GM21717 (cell line): ENCODE results near the gene HOXD10.

ENCODE experiments used
- ATAC-seq: cut with Tn5 transposase; IDR thresholded peaks from one replicate; pipeline ENCODE4 v1.9.1; 2021; ENCODE audit warnings: mild to moderate bottlenecking, moderate library complexity; ENCODE audit not compliant: unreplicated experiment

Gene HOXD10

DNA sequence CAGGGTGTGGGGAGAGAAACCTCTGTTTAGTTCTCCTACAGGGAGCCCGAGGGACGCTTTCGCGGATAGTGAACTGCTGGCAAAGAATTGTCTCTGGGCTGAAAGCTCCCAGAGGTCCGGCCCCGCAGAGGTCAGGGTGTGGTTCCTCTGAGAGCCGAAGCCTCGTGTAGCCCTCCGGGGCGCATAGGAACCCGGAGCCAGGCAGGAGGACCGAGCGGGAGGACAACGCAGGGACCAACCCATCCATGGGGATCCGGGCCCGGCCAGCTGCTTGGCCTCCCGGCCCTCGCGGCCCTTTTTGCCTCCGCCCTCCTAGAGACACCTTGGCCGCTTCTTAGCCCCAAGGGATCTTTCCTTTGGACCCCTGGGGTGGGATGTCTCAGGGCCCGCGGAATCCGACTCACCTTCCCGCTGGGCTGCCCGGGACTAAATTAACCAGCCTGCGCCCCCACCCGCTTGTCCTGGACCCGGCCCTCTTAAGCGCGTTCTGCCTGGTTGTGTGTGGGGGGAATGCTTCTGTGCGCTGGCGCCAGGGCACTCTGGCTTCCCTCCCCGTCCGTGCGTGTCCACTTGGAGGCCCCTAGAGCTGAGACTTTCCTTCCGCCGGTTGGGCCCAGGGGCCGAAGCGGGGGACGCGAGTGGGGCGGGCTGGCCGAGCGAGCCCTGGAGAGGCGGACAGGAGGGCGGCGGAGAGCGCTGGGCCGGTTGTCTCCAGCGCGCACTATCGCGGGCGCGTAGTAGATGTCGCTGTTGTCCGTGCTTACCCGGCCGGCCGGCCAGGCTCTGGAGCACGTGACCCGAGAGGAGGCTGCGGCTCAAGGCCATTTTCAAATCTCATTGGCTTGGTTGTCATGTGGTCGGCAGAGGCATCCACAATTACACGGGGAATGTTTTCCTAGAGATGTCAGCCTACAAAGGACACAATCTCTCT, at the start of gene HOXD10:
HOXD10 (plus strand) TSS at position 896 of the 931 bp plus-strand sequence. CDS start 56 bp downstream, outside the sequence.
- no peak for ATAC-seq

DNA sequence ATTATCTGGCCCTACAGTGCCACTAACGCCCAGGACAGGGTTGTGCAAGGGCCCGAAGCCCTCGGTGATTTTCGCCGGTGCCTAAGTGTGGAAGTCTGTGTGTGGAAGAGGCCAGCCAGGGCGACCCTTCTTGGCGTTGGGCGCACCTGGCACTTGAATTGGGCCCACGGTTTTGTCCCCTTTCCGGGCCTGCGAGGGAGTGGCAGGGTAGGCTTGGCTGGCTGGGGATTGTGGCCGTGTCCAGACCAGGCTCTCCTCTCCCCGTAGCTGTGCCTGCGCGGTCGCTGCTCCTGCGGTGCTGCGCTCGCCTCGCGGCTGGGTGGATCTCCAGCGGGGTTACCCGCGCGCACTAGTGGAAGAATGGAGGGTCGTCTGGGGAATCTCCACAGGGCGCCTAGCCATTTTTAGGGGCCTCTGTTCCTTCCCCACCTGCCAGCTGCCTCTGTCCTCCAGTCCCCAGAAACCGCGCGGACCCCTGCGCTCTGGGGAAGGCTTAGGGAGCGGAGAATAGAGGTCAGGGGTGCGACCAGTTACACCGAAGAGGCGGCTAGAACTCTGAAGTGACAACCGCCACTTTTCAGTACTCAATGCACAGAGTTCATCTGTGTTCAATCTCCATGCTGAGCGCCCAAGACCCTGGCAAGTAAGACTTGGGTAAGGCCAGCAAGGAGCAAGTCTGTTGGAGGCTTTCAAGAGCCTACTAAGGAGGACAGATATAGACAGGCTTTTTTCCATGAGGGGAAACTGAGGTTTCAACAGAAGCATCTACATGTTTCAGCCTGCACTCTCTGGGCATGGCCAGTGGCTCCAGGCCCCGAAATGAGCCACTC, 48.8 kb upstream of the HOXD10 start:
- ATAC-seq: no peak

DNA sequence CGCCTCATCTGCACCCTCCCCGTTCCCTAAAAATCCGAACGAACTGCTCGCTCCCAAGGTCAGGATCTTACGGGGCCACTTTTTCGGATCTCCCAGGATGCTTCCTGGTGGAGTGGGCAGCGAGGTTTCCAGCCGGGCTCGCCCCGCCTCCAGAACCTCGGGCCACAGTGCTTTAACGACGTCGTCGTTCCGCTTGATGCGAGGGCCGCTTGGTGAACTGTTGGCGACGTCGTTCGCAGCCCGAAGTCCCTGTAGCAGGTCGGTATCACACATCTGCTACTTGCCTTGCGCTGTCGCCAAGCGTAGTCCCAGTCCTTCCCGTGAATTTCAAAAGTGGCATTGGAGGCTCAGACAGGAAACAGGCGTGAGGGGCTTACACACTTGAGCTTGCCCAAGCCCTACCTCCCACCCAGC, 48.2 kb upstream of the HOXD10 start:
- no peak for ATAC-seq

DNA sequence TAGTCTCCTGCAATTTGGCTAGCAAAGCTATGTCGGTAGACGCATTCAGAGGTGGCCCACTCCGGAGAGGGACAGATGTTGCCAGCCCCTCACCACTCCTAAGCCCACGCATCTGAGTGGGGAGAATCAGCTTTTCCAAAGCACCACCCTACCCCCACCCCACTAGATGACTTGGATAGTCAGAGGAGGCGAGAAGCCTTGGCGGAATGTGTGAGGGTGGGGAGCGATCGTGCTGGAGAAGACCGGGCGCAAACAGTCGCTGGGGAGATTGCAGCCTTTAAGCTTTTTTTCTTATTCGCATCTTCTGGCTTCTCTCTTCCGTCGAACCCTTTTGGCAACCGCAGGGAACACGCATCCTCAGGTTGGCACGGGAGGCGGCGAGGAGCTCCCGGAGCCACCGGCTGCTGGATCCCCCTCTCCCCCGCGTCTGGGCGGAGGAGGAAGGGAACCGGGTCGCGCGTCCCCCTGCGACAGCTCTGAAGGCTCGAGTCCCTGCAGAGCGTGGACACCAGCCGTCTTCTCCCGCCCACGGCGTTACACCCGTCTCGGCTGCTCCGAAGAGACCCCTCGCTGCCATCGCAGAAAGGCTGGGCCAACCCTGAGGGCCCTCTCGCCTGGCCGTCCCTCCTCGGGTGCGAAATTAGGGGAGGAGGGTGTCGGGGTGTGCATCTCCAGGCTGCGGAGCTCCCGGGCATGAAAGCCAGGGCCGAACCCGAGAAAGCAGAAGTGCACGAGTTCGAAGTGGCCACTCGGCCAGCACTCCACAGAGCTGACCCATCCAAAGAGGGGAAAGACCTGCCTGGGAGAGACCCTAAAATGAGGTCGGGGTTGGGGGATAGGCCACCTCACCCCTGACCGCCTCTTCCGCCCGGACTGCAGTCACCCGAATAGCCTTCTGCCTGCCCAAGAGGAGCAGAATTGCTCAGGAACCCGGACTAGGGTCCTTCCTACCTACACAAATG, 45.0 kb upstream of the HOXD10 start:
- ATAC-seq: no peak

DNA sequence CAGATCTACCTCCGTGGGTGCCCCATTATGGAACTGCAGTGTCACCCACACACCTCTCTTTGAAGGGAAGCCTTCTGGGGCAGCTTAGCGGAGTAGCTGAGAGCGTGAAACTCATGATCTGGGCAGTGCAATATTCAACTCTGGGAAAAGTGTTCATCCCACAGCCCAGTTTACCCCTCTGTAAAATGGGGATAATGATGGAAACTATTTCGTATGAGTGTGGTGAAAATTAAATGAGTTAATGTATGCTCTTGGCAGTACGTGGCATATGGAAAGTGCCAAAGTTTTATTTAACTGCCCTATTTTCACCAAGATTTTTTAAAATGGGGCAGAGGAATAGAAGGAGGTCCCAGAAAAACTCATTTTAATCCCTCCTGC, 44.3 kb upstream of the HOXD10 start:
- no peak for ATAC-seq

DNA sequence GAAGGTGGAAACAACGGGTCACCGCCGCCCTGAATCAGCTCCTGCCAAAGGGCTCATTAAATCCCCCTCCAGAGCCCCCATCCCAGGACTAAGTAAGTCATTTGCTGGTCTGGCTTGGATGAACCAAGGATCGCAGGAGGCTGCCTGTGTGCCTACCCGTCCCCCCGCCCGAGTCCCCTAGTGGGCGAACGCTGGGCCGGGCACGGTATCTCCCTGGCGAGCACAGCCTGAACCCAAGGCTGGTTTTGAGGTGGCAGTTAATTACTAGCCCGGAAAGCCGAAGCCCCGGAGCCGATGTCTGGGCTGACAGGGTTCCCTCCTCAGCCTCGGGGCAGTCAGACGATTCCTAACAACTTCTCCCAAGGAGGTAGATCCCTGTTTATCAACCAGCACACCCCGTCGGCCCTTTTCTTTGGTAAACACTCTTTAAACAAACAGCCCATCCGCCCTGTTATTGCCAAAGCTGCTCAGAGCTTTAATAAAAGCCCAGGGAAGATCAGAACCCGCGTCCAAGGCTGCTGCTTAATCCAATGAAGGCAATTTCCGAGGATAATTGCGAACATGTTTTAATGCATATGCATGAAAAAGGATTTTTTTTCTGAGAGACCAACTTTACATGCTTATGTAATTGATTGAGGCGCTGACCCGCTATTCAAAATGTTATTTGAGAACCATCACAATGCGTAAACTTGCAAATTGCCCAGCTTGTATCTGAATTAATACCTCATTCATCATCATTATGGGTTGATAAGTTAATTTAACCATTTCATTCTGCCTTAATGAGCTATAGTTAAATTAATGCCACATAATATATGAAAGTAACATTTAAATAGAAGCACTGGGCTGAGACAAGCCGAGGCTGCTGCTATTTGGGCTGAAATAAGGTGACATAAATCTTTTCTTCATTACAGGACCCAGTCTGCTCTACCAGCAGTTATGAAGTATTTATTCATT, 43.4 kb upstream of the HOXD10 start:
- ATAC-seq: no peak

DNA sequence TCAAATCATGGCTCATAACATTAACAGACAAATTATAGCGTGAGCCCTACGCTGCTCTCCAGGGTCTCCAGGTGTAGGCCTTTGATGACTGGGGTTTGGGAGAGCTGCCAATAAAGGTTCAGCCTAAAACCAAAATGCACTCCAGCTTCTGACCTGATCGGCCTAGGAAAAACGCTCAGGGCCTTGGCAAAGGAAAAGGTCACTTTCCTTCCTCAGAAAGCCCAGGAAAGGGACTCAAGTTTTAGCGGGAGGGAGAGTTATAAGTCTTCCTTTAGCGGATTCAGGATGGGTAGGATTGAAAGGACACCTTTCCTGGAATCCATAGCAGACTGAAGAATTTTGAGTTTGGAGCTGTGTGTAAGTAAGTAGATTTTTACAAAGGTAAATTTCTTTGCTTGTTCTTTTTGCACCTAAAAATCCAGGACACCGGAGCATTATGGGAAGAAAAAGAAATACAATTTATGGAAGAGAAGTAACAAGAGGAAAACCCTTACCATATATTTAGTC, 41.6 kb upstream of the HOXD10 start:
- ATAC-seq: no peak

DNA sequence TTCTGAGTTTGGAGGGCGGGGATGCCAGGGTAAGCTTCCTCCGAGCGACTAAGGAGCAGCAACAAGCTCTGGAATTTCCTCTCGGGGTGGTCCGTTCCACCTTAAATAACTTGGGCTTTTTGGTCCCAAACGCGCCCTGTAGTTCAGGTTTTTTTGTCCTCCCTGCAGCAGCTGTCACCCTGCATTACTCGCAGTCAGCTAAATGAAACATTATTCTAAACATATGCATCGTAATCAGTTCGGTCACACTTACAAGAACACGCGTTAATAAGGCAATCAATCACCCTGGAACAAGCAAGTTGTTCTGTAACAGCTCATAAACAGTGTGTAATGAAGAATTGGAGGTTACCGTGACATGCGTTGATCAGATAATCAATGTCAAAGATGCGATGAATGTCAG, 41.1 kb upstream of the HOXD10 start:
- ATAC-seq: no peak

DNA sequence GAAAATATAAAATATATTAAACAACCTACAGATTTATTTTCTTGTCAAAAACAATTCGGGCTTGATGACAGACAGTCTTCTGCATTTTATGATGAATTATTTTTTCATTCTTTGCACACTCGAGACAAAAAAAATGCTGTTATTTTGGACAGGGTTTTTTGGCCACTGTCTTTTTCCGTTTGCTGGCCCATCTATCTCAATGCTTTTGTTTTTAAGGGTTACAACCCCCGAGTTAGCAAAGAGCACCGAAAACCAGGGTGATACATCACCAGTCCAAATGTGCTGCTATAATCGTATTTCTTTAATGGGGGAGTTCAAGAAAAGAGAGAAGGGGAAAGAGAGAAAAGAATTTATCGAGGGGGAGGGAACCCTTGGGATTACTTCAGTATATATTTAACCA, 40.5 kb upstream of the HOXD10 start:
- ATAC-seq: no peak

DNA sequence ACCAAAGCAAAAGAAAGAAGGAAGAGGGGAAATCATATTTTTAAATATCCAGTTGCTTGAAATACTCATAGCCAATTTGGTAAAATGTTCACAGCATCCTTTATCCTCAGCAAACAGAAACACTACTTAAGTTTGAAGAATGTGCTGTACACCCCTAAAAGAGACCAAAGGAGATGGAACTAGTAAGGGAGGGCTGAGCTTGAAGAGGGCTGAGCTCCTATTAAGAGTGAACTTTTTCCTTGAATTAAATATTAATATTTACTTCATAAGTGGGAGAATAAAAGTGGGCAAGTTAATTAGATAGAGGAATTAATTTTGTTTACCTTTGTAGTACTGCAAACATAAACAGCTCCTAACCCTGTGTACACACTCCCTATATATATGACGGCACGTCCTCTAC, 39.8 kb upstream of the HOXD10 start:
- no peak for ATAC-seq

DNA sequence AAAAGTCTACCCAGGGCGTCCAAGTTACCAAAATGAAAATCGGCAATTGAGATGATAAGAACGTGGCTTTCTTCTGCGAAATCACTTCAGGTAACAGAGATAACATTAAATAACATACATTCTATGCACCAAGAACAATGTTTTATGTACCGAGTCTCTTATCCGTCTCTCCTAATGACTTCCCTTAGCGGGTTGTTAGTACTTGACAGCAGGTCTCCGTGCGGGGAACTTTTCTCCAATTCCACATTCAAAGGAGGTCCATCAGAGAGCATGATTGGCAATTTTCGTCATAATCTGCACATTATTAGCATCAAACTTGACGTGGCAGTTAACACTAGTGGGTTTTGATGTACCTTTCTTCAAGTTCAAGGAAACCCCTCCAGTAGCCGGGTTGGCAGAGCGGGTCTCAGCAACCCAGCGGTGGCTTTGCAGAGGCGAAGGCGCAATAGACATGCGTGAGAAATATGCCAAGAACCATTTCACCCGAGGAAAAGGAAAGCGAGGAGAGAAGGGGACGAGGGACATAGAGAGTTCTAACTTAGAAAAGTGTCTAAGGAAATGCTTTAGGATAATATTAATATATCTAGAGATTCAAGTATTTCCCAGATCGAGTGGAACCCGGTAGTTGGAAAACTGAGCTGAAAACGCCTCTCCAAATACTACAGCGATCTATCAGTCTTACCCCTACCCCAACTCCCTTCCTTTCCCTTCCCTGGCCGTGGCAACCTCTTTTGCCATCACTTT, 37.9 kb upstream of the HOXD10 start:
- ATAC-seq: no peak

DNA sequence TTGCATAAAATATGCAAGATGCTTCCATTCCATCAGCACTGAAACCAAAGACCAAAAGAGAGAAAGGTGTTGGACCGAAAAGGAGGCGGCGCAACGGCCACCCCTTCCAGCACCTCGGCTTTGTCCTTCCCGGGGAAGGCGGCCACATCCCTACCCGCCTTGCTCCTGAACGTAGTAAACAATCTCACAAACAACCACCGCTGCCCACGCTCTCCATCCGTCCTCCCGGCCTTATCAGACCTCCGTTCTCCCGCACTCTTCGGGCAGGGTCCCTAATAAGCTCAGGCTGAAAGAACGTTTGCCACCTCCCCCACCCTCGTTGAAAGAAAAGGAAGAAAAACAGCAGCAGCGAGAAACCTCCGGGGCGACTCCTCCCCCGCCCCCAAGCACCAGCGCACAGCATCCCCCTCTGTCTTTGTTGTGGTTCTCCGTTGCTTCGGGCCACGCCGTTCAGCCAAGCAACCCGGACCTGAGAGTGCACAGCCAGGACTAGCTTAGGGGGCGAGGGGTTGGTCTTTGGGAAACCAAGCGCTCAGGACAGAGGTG, 37.2 kb upstream of the HOXD10 start:
- no peak for ATAC-seq

DNA sequence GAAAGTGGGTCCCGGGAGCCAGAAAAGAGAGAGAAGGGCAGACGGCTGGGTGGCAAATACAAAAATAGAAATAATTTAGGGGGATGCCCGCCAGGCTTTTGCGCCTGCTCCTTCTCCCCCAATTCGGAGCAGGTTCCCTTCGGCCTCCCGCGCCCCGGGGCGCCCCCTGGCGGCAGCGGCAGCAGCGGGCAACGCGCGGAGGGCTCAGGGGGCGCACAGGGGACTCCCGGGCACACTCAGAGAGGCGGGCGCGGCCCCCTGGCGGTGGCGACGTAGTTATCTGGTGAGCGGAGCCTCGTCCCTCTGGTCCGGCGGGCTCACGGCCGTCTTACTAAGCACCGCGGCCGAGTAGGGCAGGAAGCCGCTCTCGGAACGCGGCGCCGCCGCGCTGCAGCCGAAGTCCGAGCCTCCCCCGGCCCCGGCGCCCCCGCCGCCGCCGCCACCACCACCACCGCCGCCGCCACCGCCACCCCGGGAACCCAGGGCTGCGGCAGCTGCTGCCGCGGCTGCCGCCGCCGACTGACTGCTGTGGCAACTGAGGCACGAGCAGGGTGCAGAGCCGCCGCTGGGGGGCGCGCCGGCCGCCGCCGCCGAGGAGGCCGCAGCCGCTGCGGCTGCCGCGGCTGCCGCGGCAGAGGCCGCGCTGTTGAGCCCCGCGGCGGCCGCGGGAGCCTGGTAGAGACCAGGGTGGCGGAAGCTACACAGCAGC, 36.6 kb upstream of the HOXD10 start:
- ATAC-seq: no peak

DNA sequence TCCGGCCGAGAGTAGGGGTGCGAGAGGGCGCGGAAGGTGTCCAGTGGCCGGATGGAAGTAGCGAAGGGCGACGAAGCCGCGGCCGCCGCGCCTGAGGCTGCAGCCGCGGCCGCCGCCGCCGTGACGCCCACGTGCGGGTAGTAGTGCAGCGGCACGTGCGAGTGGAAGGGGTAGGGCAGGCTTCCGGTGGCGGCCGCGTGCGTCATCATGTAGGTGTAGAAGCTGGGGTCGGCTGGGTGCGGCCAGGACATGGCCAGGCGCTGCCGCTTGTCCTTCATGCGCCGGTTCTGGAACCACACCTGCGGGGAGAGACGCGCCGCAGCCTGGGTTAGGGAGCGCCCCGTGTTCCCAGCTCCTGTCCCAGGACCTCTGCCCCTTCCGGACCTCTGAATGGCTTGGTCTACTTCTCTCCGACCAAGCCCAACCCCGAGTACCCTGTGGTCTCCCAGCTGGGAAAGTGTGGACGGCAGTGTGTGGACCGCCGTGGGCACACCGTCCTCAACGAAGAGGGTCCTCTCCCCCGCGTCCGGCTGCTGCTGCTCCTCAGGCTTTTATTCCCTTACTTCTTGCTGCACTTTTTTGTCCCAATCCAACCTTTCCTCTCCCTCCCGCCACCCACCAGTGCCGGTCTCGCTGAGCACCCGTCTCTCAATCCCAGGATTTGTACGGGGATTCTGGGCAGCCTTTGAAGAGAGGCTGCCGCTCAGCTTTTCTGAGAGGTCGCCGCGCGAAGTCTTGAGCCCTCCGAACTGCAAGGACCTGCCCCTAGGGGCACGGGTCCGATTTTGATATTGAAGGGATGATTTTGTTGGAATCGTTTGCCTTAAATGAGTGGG, 35.8 kb upstream of the HOXD10 start:
- no peak for ATAC-seq

DNA sequence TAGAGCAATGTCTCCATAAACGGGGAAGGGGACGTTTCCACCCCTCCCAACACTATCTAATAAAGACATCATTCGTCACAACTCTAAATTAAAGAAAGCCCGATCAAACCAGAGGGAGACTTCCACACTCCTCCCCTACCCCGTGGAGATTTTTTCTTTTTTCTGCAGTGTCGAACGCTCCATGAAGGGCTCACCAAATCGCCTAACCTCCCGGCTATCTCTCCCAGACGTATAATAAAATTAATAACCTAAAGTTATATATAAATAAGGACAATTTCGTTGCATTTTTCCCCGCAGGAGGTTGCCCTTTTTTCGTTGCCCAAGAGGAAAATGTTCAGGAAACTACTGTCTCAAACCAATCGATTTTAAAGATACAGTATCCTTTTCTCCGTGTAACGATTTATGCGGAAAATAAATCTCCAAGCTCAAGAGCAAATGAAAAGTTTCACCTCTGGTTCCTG, 35.2 kb upstream of the HOXD10 start:
- ATAC-seq: no peak

DNA sequence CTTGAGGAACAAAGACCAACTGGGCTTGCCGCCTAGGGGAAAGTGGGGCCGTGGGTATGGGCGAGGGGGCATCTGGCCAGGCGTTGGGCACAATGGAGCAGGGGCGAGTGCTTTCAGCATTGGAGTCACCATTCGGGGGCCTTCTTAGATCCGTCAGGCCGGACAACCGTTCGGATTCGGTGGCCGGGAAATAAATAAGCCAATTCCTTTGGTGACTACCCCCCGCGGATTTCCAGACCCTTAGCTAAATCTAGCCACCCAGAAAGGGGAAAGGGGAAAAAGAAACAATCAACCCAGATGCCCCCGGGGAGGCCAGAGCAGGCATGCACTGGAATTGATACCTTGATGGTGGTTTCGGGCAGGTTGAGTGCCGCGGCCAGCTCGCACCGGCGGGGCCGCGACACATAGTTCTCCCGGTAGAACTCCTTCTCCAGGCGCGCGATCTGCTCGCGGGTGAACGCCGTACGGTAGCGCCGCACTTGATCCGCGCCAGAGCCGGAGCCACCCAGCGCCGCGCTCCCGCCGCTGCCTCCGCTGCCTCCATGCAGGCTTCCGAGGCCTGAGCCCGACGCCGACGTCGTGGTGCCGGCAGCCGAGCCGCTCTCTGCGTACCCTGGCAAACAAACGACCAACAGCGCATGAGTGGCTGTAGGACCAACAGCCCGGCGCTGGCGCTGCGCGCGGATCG, 34.6 kb upstream of the HOXD10 start:
- ATAC-seq: no peak
